ENCODE data around the gene GDF7.

The GDF7 gene

DNA sequence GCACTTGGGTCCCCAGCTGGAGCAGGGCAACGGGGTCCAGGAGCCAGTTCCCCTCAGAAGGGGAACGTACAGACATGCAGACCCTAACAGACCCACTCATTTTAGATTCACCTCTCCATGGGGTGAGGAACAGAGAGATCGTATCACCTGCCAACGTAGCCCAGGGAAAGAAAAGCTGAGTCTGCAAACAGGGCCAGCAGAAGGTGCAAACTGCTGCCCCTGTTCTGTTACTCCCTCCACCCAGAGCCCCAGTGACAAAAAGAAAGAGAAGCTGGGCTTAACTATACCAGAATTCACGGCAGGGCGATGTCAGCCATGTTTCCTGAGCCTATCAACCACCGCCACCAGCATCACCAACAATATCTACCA is 15.2 kb upstream of the GDF7 start:
- Histone ChIP-seq H3K4me3 (ENCODE audit: low read length) (peak overlapping the region; percentile 76), H3K36me3 (ENCODE audit: insufficient read depth, low read length) (no peaks in the 10 kb centered on the region), H3K27me3 (ENCODE audit: insufficient read depth, low read length) (peaks cover 6% of the 10 kb centered on the region), H2AFZ (ENCODE audit: low read depth, low read length) (peak overlapping the region; percentile 93), H3K4me1 (ENCODE audit: insufficient read depth, low read length) (peaks cover 27% of the 10 kb centered on the region), H3K9me3 (ENCODE audit: low read length) (no peaks in the 10 kb centered on the region)

GRCh38 chr2:20652141-20652540 is 14.8 kb upstream of the GDF7 start:
- H3K4me3 ChIP-seq (ENCODE audit: low read length), result no peak overlapping the region
- peaks cover 27% of the 10 kb centered on the region for H3K4me1 ChIP-seq (ENCODE audit: insufficient read depth, low read length)
- no peaks in the 10 kb centered on the region for H3K36me3 ChIP-seq (ENCODE audit: insufficient read depth, low read length)
- no peak overlapping the region for H2AFZ ChIP-seq (ENCODE audit: low read depth, low read length)
- no peaks in the 10 kb centered on the region for H3K9me3 ChIP-seq (ENCODE audit: low read length)
- peaks cover 11% of the 10 kb centered on the region for H3K27me3 ChIP-seq (ENCODE audit: insufficient read depth, low read length)

DNA sequence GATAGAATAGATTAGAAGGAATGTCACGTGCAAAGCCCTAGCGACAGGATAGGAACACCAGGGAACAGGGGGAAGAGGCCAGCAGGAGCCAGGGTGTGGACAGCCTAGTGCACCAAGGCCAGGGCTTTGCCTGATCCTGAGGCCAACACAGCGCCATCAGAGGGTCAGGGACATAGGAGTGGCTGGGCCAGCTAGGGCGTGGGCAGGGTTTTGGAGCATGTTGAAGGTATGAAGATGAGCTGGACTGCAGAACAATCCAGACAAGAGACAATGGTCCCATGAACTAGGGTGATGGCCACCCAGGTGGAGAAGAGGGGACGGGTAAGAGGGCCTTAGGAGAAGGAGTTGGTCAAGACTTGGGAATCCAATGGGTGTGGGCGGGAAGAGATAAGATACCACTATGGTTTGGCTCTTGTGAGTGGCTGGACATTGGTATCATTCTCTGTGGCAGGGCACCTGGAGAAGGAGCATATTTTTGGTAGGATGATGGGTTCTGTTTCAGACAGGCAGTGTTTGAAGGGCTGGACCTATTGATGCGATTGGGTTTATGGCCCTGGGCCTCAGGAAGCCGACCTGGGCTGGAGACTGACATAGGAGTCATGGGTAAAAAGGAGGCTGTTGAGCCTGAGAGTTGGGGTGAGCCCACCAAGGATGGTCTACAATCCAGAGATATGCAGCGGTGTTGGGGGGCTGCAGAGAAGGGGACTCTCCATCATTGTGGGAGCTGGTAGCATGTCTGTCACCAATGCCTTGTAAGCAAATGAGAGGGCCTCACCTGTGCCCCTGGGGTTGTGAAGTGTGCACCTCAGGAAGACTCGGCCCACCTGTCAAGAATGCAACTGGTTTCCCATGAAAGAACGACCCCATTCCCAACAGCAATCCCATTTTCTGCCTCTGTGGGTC is 14.0 kb upstream of the GDF7 start:
- H3K9me3 ChIP-seq (ENCODE audit: low read length), result no peaks in the 10 kb centered on the region
- no peaks in the 10 kb centered on the region for H3K36me3 ChIP-seq (ENCODE audit: insufficient read depth, low read length)
- H2AFZ ChIP-seq (ENCODE audit: low read depth, low read length), result no peak overlapping the region
- peaks cover 15% of the 10 kb centered on the region for H3K27me3 ChIP-seq (ENCODE audit: insufficient read depth, low read length)
- no peak overlapping the region for H3K4me3 ChIP-seq (ENCODE audit: low read length)
- H3K4me1 ChIP-seq (ENCODE audit: insufficient read depth, low read length), result peaks cover 23% of the 10 kb centered on the region

GRCh38 chr2:20653695-20654534 is 13.0 kb upstream of the GDF7 start:
- Histone ChIP-seq H3K9me3 (ENCODE audit: low read length) (no peaks in the 10 kb centered on the region), H3K4me1 (ENCODE audit: insufficient read depth, low read length) (peaks cover 13% of the 10 kb centered on the region), H3K36me3 (ENCODE audit: insufficient read depth, low read length) (no peaks in the 10 kb centered on the region), H3K4me3 (ENCODE audit: low read length) (no peak overlapping the region), H2AFZ (ENCODE audit: low read depth, low read length) (no peak overlapping the region), H3K27me3 (ENCODE audit: insufficient read depth, low read length) (peaks cover 15% of the 10 kb centered on the region)

DNA sequence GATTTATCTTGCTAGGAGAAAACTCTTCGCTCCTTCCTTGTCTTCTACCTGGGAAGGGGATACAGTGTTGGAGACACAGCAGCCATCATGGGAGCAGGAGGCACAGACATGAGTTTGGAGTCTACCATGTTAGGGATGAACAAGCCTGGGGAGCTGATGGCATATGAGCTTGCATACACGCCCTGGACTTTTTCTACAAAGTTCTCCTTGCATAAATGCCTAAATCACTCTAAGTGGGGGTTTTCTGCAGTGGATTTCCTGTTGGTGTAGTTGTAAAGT is 12.5 kb upstream of the GDF7 start:
- no peaks in the 10 kb centered on the region for H3K36me3 ChIP-seq (ENCODE audit: insufficient read depth, low read length)
- peaks cover 13% of the 10 kb centered on the region for H3K4me1 ChIP-seq (ENCODE audit: insufficient read depth, low read length)
- no peak overlapping the region for H3K4me3 ChIP-seq (ENCODE audit: low read length)
- peaks cover 15% of the 10 kb centered on the region for H3K27me3 ChIP-seq (ENCODE audit: insufficient read depth, low read length)
- no peak overlapping the region for H2AFZ ChIP-seq (ENCODE audit: low read depth, low read length)
- no peaks in the 10 kb centered on the region for H3K9me3 ChIP-seq (ENCODE audit: low read length)

DNA sequence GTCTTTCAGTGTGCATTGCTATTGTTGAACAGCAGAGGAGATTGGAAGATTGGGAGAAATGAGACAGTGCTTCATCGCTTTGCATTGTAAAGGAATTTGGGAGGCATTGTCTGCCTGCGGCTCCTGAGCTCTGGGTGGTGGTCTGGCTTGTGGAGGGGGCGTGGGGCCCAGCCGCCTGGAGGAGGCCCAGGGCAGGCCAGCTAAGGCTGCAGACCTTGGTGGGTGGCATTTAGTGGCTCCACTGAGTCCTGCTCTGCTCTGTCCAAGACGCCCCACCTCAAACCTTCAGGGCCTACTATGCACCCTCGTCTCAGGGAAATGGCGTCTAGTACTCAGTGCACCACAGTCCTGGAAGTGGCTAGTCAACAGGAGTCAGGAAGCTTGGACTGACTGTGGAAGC is 10.4 kb upstream of the GDF7 start:
- H3K4me1 ChIP-seq (ENCODE audit: insufficient read depth, low read length), result peaks cover 12% of the 10 kb centered on the region
- no peak overlapping the region for H2AFZ ChIP-seq (ENCODE audit: low read depth, low read length)
- H3K9me3 ChIP-seq (ENCODE audit: low read length), result no peaks in the 10 kb centered on the region
- no peak overlapping the region for H3K4me3 ChIP-seq (ENCODE audit: low read length)
- H3K36me3 ChIP-seq (ENCODE audit: insufficient read depth, low read length), result no peaks in the 10 kb centered on the region
- peaks cover 15% of the 10 kb centered on the region for H3K27me3 ChIP-seq (ENCODE audit: insufficient read depth, low read length)

DNA sequence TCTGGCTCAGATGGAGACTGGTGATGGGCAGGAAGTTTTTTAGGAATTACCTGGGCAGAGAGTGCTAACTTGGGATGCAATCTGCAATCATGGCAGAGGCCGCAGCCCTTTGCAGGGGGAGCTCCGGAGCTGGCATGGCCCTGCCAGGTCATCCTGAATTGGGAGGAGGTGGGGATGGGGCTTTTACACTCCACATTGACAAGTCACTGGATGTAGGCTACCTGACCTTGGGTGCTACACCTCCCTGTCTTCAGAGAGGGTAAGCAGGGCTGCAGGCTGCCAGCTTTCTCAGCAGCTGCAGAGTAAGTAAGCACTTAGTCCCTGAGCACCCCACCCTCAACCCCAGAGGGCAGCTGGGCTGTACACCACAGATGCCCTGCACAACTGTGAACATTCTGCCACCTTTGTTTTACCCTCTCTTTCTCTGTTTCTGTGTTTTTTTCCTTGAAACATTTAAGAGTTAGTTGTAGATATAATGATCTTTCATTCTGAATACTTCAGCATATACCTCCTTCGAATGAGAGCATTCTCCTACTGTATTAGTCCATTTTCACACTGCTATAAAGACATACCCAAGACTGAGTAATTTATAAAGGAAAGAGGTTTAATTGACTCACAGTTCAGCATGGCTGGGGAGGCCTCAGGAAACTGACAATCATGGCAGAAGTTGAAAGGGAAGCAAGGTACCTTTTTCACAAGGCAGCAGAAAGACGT is 9.3 kb upstream of the GDF7 start:
- Histone ChIP-seq H3K27me3 (ENCODE audit: insufficient read depth, low read length) (peaks cover 24% of the 10 kb centered on the region), H3K4me1 (ENCODE audit: insufficient read depth, low read length) (peaks cover 18% of the 10 kb centered on the region), H2AFZ (ENCODE audit: low read depth, low read length) (no peak overlapping the region), H3K36me3 (ENCODE audit: insufficient read depth, low read length) (no peaks in the 10 kb centered on the region), H3K4me3 (ENCODE audit: low read length) (no peak overlapping the region), H3K9me3 (ENCODE audit: low read length) (no peaks in the 10 kb centered on the region)

DNA sequence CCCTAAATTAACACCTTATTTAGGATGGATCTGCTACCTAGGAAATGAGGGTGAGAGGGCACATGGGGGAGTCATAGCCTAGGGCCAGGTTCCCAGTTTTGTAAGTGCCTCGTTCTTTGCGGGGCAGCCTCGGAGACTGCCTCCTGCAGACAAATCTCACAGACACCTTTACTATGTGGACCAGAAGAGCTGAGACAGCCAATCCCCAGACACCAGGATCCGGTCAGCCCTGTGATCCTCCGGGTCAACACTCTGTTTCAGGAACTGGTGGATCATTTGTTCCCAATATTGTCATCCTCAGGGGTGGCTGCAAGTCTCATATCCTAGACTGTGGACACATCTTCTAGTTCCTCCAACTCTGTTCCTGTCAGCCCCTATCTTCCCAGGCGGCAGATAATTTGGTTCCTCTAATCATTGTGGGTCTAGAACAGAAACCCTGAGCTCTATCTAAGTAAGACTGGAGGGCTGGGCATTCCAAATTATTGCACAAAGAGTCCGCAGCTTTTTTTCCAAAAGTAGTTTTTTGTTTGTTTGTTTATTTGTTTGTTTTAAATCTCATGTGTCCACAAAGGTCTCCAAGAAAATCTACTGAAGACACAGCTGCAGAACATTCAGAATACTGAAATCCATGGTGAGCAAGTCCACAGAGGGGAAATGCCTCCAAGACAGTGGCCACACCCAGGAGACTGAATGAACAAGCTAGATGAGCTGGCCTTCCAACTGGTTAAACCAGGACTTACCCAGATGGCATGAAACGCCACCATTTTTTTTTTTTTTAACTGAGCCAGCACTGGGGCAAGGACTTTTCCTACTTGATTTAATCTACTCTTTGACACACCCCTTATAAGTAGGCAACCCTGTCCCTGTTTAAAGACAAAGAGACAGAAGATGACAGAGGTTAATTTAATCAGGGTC is 6.2 kb upstream of the GDF7 start:
- Histone ChIP-seq H3K4me1 (ENCODE audit: insufficient read depth, low read length) (peaks cover 18% of the 10 kb centered on the region), H3K27me3 (ENCODE audit: insufficient read depth, low read length) (peaks cover 54% of the 10 kb centered on the region), H2AFZ (ENCODE audit: low read depth, low read length) (no peak overlapping the region), H3K36me3 (ENCODE audit: insufficient read depth, low read length) (no peaks in the 10 kb centered on the region), H3K9me3 (ENCODE audit: low read length) (peaks cover 3% of the 10 kb centered on the region), H3K4me3 (ENCODE audit: low read length) (no peak overlapping the region)

- Histone ChIP-seq H2AFZ (ENCODE audit: low read depth, low read length) (no peak overlapping the region), H3K27me3 (ENCODE audit: insufficient read depth, low read length) (peaks cover 56% of the 10 kb centered on the region), H3K9me3 (ENCODE audit: low read length) (peaks cover 3% of the 10 kb centered on the region), H3K4me1 (ENCODE audit: insufficient read depth, low read length) (peaks cover 14% of the 10 kb centered on the region), H3K36me3 (ENCODE audit: insufficient read depth, low read length) (no peaks in the 10 kb centered on the region), H3K4me3 (ENCODE audit: low read length) (no peak overlapping the region)
Observed at GRCh38 chr2:20661421-20662307, 5.3 kb upstream of the GDF7 start.

- H3K4me3 ChIP-seq (ENCODE audit: low read length), result no peak overlapping the region
- H3K9me3 ChIP-seq (ENCODE audit: low read length), result peaks cover 3% of the 10 kb centered on the region
- H3K27me3 ChIP-seq (ENCODE audit: insufficient read depth, low read length), result peaks cover 49% of the 10 kb centered on the region
- no peak overlapping the region for H2AFZ ChIP-seq (ENCODE audit: low read depth, low read length)
- peaks cover 14% of the 10 kb centered on the region for H3K4me1 ChIP-seq (ENCODE audit: insufficient read depth, low read length)
- no peaks in the 10 kb centered on the region for H3K36me3 ChIP-seq (ENCODE audit: insufficient read depth, low read length)
Observed at GRCh38 chr2:20662308-20662937, 4.5 kb upstream of the GDF7 start.

DNA sequence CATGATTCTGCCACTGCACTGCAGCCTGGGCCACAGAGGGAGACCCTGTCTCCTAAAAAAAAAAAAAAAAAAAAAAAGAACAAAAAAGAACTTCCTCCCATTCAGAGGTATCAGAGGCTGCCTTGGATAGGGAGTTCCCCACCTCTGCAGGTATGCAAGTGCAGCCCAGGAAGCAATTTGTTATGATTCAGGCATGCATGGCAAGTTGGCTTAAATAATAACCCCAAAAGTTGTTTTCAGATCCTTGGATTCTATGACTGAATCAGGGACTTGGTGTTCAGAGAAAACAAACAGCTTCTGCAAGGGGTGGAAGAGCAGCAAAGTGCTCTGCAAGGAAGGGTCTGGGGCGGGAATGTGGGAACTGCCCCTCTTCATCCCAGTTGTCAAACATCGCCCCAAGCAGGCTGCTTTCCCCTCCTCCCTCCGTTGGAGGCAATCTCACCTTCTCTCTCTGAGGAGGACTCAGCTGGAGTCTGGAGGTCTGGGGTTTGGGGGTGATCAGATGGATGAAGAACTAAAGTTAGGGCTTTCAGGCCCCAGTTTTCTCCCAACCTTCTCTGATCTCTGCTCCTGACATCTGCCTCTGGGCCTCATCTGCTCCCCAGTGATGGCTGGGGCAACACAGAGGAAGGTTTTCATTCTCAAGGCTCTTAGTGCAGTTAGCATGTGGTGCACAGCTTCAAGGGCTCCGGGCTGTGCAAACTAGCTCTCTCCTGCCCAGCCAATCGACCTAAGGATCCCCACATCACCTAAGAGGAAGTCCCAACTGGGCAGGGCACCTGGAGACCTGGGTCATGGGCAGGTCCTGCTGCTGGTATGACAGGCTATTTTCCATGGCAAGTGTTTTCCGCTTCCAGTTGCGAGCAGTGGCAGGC is 3.5 kb upstream of the GDF7 start:
- Histone ChIP-seq H3K27me3 (ENCODE audit: insufficient read depth, low read length) (peaks cover 48% of the 10 kb centered on the region), H3K9me3 (ENCODE audit: low read length) (peaks cover 3% of the 10 kb centered on the region), H3K36me3 (ENCODE audit: insufficient read depth, low read length) (no peaks in the 10 kb centered on the region), H3K4me1 (ENCODE audit: insufficient read depth, low read length) (peaks cover 24% of the 10 kb centered on the region), H3K4me3 (ENCODE audit: low read length) (no peak overlapping the region), H2AFZ (ENCODE audit: low read depth, low read length) (no peak overlapping the region)

Data from neuron (in vitro differentiated cells).